Breast epithelium (tissue), 3 donors: ENCODE results near the gene DNAH3.

Experiments used
- POLR2AphosphoS5 ChIP-seq, 3 donors: sonication (generic); formaldehyde crosslinking; IDR thresholded peaks; one replicate each; pipeline ENCODE4 v1.6.1; 2017; ENCODE audit warnings: antibody characterized with exemption in 3 of 3
- TF ChIP-seq, protein P1 (sequence below), 3 donors: fragments of 450-650 bp; IDR thresholded peaks; one replicate each; pipeline ENCODE4 v1.5.1; 2016 to 2017; ENCODE audit warnings: antibody characterized with exemption in 3 of 3, mild to moderate bottlenecking in 3 of 3, moderate library complexity in 3 of 3

DNA sequence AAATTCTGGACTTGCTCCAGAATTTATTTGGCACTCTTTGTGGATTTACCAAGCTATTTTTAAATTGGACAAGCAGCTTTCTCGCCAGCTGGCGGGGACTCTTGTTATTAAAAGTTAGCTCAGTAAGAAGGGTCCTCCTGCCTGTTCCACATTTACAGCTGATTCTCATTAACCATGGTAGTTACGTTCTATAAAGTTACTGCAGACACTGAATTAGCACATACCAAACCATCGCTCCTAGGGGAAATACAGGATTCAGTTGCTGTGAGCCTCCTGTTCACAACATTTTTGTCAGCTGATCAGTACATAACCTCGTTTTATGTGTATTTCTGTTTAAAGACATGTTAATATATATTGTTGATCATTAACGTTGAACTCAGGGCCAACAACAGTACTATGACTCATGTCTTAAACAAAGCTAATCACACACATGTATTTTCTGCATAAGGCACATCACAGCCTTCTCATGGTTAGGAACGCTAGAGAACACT is 12.1 kb upstream of the DNAH3 start:
- TF ChIP-seq POLR2AphosphoS5 (IDR thresholded peaks at IDR 0.05), result no peak
- TF ChIP-seq, protein P1, sequence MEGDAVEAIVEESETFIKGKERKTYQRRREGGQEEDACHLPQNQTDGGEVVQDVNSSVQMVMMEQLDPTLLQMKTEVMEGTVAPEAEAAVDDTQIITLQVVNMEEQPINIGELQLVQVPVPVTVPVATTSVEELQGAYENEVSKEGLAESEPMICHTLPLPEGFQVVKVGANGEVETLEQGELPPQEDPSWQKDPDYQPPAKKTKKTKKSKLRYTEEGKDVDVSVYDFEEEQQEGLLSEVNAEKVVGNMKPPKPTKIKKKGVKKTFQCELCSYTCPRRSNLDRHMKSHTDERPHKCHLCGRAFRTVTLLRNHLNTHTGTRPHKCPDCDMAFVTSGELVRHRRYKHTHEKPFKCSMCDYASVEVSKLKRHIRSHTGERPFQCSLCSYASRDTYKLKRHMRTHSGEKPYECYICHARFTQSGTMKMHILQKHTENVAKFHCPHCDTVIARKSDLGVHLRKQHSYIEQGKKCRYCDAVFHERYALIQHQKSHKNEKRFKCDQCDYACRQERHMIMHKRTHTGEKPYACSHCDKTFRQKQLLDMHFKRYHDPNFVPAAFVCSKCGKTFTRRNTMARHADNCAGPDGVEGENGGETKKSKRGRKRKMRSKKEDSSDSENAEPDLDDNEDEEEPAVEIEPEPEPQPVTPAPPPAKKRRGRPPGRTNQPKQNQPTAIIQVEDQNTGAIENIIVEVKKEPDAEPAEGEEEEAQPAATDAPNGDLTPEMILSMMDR (IDR thresholded peaks at IDR 0.05), result no peak
